Stimulated activated CD4-positive, alpha-beta T cell treated with anti-CD3 and anti-CD28 coated beads, Interleukin-4, amount 100 ng/mL, for 48 hours (primary cell): Measurements from ENCODE around the gene MOBP.
A peak's percentile ranks its signal among the peaks of the same experiment; 100 is the strongest.
"Not testable (repeated sequence)": the region's sequence is repeated elsewhere in the genome, so short reads cannot be mapped to it uniquely, and the experiment has no call there.

Experiments
- DNase-seq, 2 donors: peaks; one replicate each; pipeline ENCODE4 v3.0.0-alpha.2; 2020; ENCODE audit warnings: low read depth in 2 of 2

Gene MOBP, protein sequence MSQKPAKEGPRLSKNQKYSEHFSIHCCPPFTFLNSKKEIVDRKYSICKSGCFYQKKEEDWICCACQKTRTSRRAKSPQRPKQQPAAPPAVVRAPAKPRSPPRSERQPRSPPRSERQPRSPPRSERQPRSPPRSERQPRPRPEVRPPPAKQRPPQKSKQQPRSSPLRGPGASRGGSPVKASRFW

DNA sequence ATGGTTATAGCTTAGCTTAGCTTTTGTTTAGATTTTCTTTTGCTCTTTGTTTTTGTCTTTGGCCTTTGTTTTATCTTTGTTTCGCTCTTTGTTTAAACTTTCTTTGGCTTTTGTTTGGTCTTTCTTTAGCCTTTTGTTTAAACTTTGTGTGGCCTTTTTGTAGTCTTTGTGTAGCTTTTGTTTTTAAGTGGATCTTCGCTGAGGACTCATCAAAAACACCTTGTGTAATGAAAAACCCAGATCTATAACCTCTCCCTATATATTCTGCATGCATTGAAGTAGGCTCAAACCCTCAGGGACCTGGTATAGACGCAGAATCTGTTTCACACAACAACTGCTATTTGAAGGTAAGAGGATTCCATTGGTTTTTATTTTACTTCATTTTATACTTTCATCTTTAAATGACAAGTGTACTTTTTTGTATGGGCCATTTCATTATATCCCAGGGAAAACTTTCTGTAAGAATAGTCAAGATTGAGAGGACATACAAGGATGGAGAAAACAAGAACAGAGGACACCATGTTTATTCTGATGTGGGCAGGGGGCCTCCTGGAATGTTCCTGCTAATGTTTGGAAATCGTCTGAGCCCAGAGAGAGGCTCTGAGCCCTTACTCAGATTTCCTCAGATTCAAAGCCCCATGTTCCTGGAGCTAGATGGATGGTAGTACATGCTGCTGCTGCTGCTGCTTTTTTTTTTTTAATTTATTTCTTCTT lies at the start of gene MOBP:
Gene MOBP (plus strand): TSS at position 287 of the 714 bp plus-strand sequence. CDS start 34,390 bp downstream, outside the sequence.
- DNase-seq = no peak

DNA sequence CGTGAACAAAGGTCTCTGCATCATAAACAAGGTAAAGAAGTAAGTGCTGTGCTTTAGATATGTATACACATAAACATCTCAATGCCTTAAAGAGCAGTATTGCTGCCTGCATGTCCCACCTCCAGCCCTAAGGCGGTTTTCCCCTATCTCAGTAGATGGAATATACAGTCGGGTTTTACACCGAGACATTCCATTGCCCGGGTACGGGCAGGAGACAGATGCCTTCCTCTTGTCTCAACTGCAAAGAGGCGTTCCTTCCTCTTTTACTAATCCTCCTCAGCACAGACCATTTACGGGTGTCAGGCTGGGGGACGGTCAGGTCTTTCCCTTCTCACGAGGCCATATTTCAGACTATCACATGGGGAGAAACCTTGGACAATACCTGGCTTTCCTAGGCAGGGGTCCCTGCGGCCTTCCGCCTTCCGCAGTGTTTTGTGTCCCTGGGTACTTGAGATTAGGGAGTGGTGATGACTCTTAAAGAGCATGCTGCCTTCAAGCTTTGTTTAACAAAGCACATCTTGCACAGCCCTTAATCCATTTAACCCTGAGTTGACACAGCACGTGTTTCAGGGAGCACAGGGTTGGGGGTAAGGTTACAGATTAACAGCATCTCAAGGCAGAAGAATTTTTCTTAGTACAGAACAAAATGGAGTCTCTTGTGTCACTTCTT lies 48.8 kb upstream of the MOBP start:
- not testable (repeated sequence) for DNase-seq

DNA sequence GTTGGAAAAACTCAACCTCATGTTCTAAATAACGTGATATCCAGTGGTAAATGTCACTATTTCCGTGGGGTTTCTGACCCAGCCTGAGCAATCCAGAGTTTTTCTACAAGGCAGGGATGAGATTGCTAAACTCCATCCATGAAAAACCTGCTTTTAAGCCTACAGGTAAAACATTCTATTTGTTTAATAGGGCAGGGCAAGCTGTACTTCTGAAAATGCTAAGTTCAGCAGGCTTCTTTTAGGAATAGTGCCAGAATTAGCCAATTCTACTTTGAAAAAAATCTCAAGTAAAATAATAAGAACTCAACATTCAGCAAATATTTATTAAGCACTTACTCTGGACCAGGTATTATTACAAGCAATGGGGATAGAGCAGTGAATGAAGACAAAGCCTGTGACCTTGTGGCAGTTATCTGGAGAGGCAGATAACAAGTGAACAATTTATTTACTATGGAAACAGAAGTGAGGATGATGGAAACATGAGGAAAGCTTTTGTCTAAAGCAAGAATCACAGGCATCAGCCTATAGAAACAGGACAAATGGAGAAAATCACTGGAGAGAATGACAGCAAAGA lies 47.7 kb upstream of the MOBP start:
- DNase-seq = no peak

DNA sequence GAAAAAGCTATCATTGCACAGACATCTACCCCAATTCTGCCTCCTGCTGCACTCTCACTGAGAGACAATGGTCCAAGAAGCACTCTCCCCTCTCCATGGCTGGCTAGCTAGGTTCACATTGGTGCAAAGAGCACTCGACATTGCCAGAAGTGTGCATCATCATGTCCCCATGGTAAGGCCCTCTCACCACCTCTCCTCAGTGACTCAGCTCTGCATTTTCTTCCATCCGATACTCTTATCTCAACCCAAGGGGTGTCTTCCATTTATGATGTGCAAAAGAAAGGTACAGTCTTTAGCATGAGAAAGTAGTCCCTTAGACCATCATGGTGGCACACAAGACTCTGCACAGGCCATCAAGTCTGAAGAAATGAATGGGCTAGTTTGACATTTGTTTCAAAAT lies 46.9 kb upstream of the MOBP start:
- DNase-seq = no peak

DNA sequence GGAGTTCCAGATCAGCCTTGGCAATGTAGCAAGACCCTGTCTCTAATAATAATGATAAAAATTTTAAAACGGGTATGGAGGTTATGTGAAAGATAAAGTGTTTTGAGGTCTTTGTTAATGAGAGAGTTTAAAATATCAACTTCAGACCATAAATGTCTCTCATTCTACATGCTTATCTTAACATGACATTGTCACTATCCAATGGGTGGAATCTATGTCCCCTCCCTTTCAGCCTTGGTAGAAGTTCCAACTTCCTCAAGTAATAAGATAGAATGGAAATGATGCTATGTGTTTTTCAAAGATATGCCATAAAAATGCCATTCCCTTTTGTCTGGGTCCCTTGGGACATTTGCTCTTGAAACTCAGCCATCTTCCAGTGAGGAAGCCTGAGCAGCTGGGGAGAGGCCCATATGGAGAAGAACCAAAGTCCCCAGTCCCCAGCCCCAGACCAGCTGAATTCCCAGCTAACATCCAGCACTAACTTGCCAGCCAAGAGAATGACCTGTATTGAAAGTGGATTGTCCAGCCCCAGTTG lies 44.0 kb upstream of the MOBP start:
- DNase-seq = no peak

DNA sequence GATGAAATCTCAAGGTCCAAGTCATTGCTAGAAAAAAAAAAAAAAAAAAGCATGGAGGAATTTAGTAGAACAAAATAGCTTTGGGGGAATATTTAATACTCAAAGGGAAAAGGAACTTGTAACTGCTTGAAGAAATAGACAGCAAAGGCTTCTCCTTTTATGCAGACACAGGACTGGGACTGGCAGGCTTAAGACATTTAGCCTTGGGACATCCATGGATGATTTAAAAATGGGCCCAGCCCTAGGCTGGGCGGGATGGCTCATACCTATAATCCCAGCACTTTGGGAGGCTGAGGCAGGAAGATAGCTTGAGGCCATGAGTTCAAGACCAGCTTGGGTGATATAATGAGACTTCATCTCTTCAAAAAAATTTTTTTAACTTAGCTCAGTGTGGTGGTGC lies 41.2 kb upstream of the MOBP start:
- DNase-seq = no peak

DNA sequence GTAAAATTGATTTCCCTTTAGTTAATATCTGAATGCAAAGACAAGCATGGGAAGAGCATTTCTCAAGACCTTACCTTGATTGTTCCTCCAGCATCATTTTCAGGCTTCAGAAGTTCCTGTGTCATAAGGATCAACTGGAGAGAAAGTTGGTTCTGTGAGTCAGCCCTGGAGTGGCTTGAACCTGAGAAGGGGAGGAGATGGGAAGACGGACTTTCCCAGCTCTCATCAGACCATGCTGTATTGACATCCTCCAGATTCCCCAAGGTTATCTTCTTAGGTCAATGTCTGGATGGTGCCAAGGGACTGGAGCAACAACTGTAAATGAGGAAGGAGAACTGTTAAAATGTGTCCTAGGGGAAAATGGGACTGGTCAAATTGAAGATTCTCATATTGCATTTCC lies 40.0 kb upstream of the MOBP start:
- DNase-seq = no peak

DNA sequence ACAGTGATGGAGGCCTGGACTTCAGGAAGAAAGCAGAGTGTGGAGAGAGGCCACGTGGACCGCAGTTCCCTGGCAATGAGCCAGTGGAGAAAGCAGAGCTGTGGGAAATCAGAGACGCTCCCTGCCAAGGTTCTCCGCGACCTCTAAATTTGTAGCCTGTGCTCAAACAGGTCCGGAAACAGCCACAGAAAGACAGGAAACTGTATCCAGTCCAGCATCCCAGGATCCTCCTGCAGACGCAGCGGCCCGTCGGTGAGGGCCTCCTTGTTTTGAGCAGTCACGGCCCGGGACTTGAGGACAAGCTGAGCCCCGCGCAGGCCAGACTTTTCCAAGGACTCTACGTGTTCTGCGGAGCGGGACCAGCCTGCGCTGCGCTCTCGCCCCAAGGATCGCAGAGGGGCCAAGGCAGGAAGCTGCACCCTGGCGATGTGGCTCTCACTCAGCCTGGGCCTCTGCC lies 38.7 kb upstream of the MOBP start:
- no peak for DNase-seq

DNA sequence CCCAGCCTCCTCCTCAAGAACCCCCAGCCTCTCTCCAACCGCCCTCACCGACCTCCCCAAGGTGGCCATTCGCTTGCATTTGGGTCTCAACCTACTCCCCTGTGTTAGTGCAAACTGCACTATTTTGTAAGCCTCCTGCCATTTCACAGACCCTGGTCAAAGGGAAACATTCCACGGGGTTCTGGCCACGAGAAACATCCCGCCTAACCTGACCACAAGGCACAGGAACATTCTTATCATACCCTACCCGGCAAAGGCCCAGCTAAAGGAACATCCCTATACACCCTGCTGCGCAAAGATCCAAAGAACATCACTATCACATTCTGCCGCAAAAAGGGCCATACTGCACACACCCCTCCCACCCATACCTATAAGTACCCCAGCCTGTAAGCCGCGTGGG lies 38.0 kb upstream of the MOBP start:
- DNase-seq = no peak

DNA sequence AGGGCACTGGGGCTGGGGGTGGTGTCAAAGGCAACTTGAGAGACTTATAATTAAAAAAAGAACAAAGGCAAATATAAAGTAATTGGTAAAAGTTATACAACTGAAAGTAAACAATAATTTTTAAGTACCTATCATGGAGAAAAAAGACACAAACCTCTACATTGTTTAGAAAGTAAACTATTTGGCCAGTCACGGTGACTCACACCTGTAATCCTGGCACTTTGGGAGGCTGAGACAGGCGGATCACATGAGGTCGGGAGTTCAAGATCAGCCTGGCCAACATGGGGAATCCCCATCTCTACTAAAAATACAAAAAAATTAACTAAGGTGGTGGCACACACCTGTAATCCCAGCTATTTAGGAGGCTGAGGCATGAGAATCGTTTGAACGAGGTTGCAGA lies 35.1 kb upstream of the MOBP start:
- no peak for DNase-seq

DNA sequence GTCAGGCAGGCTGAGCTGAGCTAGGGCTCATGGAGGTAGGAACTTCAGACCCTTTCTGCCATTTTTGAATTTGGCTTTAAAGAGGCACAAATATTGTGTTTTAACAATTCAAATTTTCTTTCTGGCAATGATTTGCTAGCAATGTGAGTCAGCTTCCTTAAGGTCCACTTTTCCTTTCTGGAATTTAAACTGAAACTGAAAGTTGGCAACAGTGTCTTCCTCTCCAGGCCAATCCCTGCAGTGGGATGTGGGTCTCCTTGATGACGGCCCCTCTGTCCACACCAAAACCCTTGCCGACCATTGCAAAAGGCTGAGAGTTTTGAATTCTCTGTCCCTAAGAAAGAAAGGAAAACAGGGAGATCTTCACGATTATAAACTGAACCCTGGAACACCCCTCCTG lies 33.8 kb upstream of the MOBP start:
- DNase-seq = no peak

DNA sequence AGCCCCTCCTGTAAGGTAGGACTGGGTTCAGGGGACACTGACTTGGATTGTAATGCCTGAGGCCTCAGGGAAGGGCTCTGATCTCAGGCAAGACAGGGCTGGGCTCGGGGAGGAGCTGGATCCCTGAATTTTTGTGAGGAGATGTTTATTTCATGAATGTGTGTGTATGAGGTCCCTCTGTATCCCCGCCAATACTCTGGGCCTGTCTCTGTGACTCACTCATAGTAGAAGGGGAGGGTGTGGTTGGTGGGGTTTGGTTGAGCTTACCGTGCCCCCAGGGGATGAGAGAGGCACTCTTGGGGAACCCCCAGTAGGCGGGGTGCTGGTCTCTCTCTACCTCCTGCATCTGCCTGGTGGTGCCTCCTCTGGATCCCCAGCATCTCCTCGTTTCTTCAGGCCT lies 32.9 kb upstream of the MOBP start:
- no peak for DNase-seq

DNA sequence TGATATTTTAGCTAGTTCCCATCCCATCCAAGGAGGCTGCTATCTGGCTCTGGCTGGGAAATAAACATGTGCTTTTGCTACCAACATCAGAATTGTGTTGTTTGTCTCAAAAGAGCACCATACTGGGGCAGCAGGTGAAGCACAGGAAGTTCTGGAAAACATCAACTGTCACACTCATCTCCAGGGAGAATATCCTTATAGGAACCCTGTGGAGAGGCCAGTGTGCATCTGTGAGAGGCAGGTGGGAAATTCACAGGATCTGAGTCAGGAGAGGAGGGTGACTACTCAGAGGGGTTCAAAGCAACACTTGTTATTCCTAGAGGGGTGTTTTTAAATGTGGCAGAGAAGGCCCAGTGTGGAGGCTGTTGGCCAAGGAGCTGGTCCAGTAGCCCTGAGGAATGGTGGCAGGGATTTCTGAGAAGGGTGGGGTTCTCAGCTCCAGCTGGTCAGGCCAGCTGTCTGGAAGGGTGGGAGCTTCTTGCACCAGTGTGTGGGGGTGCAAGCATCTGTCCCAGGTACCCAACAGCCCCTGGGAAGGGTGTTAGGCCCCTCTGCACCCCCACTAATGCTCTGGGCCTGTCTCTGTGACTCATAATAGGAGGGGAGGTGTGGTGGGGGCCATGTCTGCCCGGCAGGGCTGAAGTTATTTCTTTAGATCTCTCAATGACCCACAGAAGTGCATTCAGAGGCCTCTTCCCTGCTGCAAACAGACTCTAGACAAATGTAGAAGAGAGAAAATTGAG lies 32.3 kb upstream of the MOBP start:
- DNase-seq = no peak

DNA sequence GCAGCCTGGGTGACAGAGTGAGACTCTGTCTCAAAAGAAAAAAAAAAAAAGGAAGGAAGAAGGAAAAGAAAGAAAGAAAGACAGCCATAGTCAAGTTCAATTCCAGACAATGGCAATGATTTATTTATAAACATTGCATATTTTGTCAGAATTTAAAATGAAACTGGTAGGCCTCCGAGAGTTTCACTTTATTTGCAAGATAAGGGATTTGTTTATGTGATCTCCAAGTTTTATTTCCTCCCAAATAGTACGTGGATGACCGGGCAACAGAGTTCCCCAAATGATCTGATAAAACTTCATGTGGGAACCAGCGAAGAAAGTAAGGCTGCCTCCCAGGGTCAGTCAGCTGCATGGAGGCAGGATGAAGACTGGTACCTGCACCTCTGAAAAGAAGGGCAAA lies 28.6 kb upstream of the MOBP start:
- DNase-seq = no peak

DNA sequence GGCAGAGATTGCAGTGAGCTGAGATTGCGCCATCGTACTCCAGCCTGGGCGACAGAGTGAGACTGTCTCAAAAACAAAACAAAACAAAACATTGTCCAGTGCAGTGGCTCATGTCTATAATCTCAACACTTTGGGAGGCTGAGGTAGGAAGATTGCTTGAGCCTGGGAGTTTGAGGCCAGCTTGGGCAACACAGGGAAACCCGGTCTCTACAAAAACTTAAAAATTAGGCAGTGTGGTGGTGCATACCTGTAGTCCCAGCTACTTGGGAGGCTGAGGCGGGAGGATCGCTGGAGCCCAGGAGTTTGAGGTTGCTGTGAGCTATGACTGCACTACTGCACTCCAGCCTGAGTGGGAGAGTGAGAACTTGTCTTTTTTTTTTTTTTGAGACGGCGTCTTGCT lies 27.2 kb upstream of the MOBP start:
- DNase-seq = no peak

DNA sequence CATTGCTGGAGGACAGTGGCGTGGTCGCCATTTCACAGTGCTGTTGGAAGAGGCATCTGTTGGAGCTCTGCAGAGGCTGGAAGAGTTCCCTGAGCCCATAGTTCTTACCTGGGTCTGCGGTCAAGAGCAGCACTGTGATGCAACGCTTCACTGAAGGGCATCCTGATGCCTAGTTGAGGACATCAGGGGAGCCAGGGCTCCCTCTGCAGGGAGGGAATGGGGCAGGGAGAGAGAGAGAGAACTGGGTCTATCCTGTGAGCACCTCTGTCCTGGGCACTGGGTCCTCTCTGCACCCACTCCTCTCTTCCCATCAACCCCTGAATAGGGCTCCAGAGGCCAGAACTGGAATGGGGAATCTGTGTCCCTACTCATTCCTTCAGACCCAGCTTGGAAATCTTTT lies 23.9 kb upstream of the MOBP start:
- DNase-seq = no peak

DNA sequence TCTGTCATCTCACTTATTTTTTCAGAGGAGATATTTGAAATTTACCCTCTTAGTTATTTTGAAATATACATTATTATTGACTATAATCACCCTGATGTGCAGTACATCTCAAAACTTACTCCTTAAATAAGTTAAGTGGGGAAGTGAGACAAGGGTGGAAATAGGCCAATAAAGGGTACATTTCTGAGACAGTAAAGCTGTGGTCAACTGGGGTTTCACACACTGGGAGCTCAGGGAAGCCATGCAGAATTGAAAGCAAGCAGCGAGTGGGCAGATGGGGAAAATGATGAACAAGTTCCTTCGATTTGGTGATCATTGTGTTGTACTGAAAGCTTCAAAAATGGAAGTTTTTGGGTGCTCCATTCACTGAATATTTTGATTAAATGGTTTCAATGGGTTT lies 21.6 kb upstream of the MOBP start:
- no peak for DNase-seq

DNA sequence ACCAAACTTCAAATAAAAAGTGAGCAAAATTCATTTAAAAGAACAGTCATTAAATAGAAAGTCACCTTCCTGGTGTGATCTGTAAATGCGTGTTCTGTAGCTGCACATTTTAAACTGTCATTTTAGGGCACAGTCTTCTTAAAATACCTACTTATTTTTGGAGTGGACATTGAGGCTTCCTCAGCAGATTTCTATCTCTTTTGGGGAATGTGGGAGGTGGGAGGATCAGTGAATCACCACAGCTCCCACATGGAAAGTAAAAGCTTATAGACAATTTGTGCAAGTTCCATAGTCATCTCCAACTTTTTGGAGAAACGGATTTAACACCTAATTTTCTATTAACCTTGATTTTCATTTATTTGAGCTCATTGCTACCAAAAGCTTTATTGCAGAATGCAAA lies 21.0 kb upstream of the MOBP start:
- DNase-seq = no peak

DNA sequence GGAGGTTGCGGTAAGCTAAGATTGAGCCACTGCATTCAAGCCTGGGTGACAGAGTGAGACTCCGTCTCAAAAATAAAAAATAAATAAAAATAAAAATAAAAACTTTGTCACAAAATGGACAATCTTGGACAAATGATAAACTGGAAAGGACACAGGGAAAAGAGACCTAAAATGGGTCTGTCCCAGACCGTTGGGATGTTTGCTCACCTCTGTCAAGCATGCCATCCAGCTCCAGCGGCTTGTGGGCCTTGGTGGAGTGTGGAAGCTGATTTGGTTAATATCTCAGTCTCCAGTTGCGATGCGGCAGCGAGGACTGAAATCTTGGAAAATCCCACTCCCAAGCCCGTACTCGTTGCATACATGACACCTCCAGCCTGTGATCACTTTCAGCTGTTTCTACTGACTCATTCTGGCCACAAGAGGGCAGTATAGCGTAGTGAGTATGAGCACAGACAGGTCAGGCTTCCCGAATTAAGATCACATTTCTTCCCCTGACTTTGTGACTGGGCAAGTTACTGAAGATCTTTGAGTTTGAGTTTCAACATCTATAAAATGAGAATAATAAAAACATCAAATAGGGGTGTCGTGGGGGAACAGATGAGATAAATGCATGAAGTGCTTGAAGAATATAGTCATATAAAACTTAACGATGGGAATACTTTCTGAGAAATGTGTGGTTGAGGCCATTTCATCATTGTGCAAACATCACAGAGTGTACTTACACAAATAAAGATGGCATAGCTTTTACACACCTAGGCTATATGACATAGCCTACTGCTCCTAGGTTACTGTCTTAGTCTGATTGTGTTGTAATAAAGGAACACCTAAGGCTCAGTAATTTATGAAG lies 19.6 kb upstream of the MOBP start:
- peak; percentile 32 to 39 for DNase-seq

DNA sequence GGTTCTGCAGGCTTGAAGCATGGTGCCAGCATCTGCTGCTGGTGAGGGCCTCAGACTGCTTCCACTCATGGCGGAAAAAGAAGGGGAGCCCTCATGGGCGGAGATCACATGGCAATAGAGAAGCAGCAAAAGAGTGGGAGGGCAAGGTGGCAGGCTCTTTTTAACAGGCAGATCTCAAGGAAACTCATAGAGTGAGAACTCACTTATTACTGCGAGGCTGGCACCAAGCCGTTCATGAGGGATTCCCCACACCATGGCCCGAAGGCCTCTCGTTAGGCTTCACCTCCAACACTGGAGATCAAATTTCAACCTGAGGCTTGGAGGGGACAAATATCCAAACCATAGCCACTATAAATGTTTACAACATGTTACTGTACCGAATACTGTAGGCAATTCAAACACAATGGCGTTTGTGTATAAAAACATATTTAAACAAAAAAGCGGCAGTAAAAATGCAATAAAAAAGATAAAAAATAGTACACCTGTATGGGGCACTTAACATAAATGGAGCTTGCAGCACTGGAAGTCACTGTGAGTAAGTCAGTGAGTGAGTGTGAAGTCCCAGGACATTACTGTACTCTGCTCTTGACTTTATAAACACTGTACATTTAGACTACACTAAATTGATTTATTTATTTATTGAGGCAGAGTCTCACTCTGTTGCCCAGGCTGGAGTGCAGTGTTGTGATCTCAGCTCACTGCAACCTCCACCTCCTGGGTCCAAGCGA lies 18.8 kb upstream of the MOBP start:
- no peak for DNase-seq
